NCI-H1092 treated with DMSO at 0.1 percent for 48 hours (cell line): ENCODE results near the gene RIC8B.

Experiments used
- DNase-seq: peaks from one replicate; lab custom pipeline; 2025; lab: John Stamatoyannopoulos, UW

The RIC8B gene

GRCh38 chr12:106758349-106759110 is 16.0 kb upstream of the RIC8B start:
- no peak for DNase-seq

GRCh38 chr12:106759526-106760183 is 14.8 kb upstream of the RIC8B start:
- DNase-seq = no peak

- DNase-seq = no peak
These were observed 14.3 kb upstream of the RIC8B start for GRCh38 chr12:106760184-106760531.

GRCh38 chr12:106764220-106764619 is 10.3 kb upstream of the RIC8B start:
- DNase-seq = no peak

GRCh38 chr12:106764738-106765137 is 9.7 kb upstream of the RIC8B start:
- no peak for DNase-seq

- DNase-seq = no peak
These were observed 8.1 kb upstream of the RIC8B start for GRCh38 chr12:106766393-106766826.

GRCh38 chr12:106767206-106767605 is 7.3 kb upstream of the RIC8B start:
- DNase-seq = no peak

- DNase-seq = no peak
These were observed 6.3 kb upstream of the RIC8B start for GRCh38 chr12:106767954-106768822.

GRCh38 chr12:106769078-106769477 is 5.4 kb upstream of the RIC8B start:
- no peak for DNase-seq

GRCh38 chr12:106769546-106769945 is 4.9 kb upstream of the RIC8B start:
- DNase-seq = no peak

- no peak for DNase-seq
These were observed 3.1 kb upstream of the RIC8B start for GRCh38 chr12:106771425-106771824.

- no peak for DNase-seq
These were observed 1.0 kb upstream of the RIC8B start for GRCh38 chr12:106773286-106774004.

- no peak for DNase-seq
These were observed 484 bp downstream of the RIC8B start for GRCh38 chr12:106774808-106775524.

- no peak for DNase-seq
These were observed 2.4 kb downstream of the RIC8B start for GRCh38 chr12:106776897-106777296.

GRCh38 chr12:106780010-106780631 is 5.6 kb downstream of the RIC8B start:
- no peak for DNase-seq

GRCh38 chr12:106782619-106783018 is 8.1 kb downstream of the RIC8B start:
- no peak for DNase-seq

GRCh38 chr12:106783515-106783914 is 9.0 kb downstream of the RIC8B start:
- DNase-seq = no peak

GRCh38 chr12:106790020-106790419 is 15.5 kb downstream of the RIC8B start:
- peak; percentile 39 for DNase-seq

GRCh38 chr12:106791531-106791930 is 17.0 kb downstream of the RIC8B start:
- peak; percentile 31 for DNase-seq

GRCh38 chr12:106794369-106794768 is 19.9 kb downstream of the RIC8B start:
- DNase-seq = no peak

- DNase-seq = no peak
These were observed 26.8 kb downstream of the RIC8B start for GRCh38 chr12:106801167-106801708.
